Activated naive CD8-positive, alpha-beta T cell (primary cell): ENCODE measurements around the gene SUCLA2.
"Not testable (repeated sequence)": the region's sequence is repeated elsewhere in the genome, so short reads cannot be mapped to it uniquely, and the experiment has no call there.

Source experiments
- H3K27ac Mint-ChIP-seq: one replicate; pipeline ENCODE4 v1.8.0; 2021; ENCODE audit warnings: mixed read lengths
- H3K27me3 Mint-ChIP-seq: one replicate; pipeline ENCODE4 v1.8.0; 2021; ENCODE audit warnings: mixed read lengths
- H3K36me3 Mint-ChIP-seq: one replicate; pipeline ENCODE4 v1.8.0; 2021; ENCODE audit warnings: mixed read lengths
- H3K4me1 Mint-ChIP-seq: one replicate; pipeline ENCODE4 v1.8.0; 2021; ENCODE audit warnings: low read depth, mixed read lengths
- H3K4me3 Mint-ChIP-seq: one replicate; pipeline ENCODE4 v1.8.0; 2021; ENCODE audit warnings: mild to moderate bottlenecking, mixed read lengths
- H3K9me3 Mint-ChIP-seq: one replicate; pipeline ENCODE4 v1.8.0; 2021; ENCODE audit warnings: low read depth, mixed read lengths

Gene SUCLA2

DNA sequence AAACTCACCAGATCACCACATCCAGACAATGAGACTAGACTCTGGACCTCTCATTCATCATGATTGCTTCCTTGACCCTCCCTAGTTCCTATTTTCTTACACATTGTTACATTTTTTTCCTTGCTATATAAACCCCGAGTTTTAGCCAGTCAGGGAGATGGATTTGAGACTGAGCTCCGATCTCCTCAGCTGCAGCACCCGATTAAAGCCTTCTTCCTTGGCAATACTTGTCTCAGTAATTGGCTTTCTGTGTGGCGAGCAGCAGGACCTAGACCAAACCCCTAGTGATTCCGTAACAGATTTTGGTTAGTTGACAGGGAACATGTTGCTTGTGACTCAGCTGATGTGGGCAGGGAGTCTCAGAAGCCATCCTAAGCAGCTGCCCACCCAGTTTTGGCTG lies 44.0 kb downstream of the SUCLA2 start:
- Mint-ChIP-seq H3K4me1 (no peaks in the 10 kb centered on the region), H3K36me3 (peaks cover 73% of the 10 kb centered on the region), H3K4me3 (no peak overlapping the region), H3K27me3 (no peaks in the 10 kb centered on the region), H3K27ac (no peak overlapping the region), H3K9me3 (peaks cover 19% of the 10 kb centered on the region)

- H3K27me3 Mint-ChIP-seq: no peaks in the 10 kb centered on the region
- H3K4me3 Mint-ChIP-seq: no peak overlapping the region
- no peaks in the 10 kb centered on the region for H3K4me1 Mint-ChIP-seq
- H3K36me3 Mint-ChIP-seq: peaks cover 75% of the 10 kb centered on the region
- peaks cover 19% of the 10 kb centered on the region for H3K9me3 Mint-ChIP-seq
- H3K27ac Mint-ChIP-seq: no peak overlapping the region
Observed at GRCh38 chr13:47955836-47956235, 45.2 kb downstream of the SUCLA2 start.

DNA sequence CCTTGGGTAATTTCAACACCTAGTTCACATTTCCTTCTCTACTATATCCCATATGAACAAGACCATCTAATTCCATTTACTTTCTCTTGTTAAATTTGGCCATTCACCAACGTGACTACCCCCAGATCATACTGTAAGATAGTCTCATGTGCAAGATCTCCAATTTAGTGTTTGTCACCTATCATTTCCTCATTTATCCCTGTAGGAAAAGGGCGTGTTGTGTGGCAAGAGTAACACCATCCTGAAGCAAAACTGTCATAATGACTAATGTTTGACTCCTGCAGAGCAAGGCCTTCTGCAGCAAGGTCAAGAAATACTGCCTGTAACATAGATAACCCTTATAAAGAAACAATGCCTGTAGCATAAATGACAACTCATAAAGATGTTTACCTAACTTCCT lies 51.3 kb downstream of the SUCLA2 start:
- Mint-ChIP-seq H3K4me3 (no peak overlapping the region), H3K4me1 (no peaks in the 10 kb centered on the region), H3K27ac (no peak overlapping the region), H3K36me3 (peaks cover 42% of the 10 kb centered on the region), H3K27me3 (no peaks in the 10 kb centered on the region), H3K9me3 (no peaks in the 10 kb centered on the region)

DNA sequence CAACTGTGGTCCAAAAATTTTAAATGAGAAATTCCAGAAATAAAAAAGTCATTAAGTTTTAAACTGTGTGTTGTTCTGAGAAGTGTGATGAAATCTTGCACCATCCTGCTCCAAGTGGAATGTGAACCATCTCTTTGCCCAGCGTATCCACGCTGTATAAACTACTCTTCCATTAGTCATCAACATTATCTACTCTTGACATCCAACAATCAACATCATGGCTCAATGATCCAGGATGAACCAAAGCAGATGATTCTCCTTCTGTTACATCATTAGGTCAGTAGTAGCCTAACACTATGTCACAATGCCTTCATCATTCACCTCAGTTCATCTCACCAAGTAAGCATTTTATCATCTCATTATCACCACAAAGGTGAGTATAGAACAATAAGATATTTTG lies 55.3 kb downstream of the SUCLA2 start:
- H3K27me3 Mint-ChIP-seq: no peaks in the 10 kb centered on the region
- H3K27ac Mint-ChIP-seq: no peak overlapping the region
- H3K4me1 Mint-ChIP-seq: no peaks in the 10 kb centered on the region
- no peak overlapping the region for H3K4me3 Mint-ChIP-seq
- peaks cover 30% of the 10 kb centered on the region for H3K36me3 Mint-ChIP-seq
- H3K9me3 Mint-ChIP-seq: no peaks in the 10 kb centered on the region

- not testable (repeated sequence) for H3K27me3 Mint-ChIP-seq, H3K4me1 Mint-ChIP-seq, H3K27ac Mint-ChIP-seq, H3K4me3 Mint-ChIP-seq, H3K9me3 Mint-ChIP-seq
- peaks cover 29% of the 10 kb centered on the region for H3K36me3 Mint-ChIP-seq
Observed at GRCh38 chr13:47945146-47945545, 55.9 kb downstream of the SUCLA2 start.

DNA sequence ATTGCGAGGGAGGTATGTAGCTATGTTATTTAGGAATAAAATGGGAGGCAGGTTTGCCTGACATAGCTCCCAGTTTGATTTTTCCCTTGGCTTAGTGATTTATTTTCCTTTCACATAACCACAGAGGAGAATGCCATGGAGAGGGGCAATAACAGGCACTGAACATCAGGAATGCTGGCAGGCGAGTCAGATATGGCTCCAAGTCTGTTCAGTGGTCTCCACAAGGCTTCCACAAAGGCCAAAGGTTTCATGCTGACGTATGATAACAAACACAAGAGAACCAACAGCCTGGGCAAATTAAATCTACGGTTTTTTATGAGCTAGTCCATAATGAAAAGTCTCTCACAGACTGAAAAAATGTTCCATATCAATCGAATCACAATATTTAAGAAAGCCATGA lies 66.7 kb downstream of the SUCLA2 start:
- H3K4me3 Mint-ChIP-seq: no peak overlapping the region

DNA sequence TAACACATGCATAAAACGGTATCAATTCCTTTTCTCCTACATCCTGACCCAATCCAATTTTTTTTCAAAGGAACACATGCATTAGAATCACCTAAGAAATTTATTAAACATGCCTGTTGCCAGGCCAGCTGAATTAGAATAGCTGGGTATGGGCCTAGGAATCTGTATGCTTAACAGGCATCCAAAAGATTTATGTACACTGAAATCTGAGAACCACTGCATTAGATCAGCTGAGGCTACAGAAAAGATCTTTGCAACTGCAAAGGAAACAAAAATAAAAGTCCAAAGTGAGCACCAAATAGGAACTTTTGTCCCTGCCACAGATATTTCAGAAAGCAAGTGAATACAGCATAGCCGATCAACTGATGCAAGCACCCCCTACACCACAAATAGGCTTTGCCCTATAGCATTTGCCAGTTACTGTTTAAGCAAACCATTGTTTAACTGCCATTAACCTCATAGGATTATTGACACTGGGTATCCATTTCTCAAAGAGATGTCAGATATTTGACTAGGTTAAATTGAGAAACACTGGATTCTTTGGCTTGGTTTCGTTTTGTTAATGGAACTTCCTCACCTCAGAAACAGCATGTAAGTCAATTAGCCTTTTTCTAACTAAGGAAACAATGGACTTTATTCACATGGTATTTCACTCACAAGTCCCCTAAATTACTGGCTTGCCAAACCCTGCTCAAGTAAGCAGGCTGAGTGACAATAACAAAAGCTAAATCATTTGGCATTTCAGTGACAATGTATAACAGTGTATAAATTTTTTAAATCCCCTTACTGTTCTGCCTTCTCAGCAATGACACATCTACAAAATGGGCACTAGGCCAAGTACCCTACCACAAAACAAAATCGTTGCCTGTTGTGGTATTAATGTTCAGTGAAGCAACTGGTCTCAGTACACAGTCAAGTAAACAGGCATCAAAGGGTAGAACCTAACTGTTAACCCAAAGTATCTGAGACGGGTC lies 67.8 kb downstream of the SUCLA2 start:
- Mint-ChIP-seq H3K9me3 (no peaks in the 10 kb centered on the region), H3K27ac (no peak overlapping the region), H3K36me3 (peaks cover 14% of the 10 kb centered on the region), H3K4me3 (no peak overlapping the region), H3K27me3 (no peaks in the 10 kb centered on the region), H3K4me1 (no peaks in the 10 kb centered on the region)

More for the DNA sequence above, 66.7 kb downstream of the SUCLA2 start:
- H3K27me3 Mint-ChIP-seq: no peaks in the 10 kb centered on the region
- H3K4me1 Mint-ChIP-seq: no peaks in the 10 kb centered on the region
- H3K36me3 Mint-ChIP-seq: peaks cover 21% of the 10 kb centered on the region
- no peaks in the 10 kb centered on the region for H3K9me3 Mint-ChIP-seq
- H3K27ac Mint-ChIP-seq: no peak overlapping the region

DNA sequence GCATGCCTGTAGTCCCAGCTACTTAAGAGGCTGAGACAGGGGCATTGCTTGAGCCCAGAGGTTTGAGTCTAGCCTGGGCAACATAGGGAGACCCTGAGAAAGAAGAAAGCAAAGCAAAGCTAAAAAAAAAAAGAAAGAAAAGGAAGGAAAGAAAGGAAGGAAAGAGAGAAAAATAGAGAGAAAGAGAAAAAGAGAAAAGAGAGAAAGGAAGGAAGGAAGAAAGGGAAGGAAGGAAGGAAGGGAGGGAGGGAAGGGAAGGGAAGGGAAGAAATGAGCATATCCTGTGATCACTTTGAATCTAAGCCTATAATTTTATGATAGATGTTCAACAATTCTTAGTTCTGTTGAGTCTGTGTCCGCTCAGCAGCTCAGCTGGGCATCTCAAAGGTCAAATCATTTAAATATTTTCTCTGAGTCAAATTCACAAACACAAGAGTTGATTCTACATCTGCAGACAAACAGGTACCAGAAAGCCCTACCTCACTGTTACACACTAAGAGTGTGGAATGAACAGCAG lies 70.4 kb downstream of the SUCLA2 start:
- Mint-ChIP-seq H3K4me1 (no peaks in the 10 kb centered on the region), H3K4me3 (no peak overlapping the region), H3K27me3 (no peaks in the 10 kb centered on the region), H3K36me3 (peaks cover 5% of the 10 kb centered on the region), H3K9me3 (no peaks in the 10 kb centered on the region), H3K27ac (no peak overlapping the region)

DNA sequence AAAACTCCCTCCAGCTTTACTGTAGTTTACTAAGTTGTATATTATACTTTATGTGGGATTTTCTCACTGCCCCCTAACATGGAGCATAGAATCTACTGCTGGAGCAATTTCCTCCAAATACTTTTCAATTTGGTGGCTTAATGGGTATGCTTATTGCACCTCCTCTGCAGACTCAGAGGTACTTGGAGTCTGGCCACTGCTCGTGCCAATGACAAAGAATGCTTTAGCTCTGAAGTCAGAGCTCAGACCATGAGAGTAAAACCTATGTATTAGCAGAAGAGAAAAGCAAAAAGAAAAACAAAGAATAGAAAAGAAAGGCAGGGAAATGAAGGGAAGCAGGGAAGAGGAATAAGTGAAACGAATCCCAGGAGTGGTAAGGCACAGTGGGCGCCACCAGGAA lies 71.9 kb downstream of the SUCLA2 start:
- H3K36me3 Mint-ChIP-seq: peaks cover 3% of the 10 kb centered on the region
- no peaks in the 10 kb centered on the region for H3K4me1 Mint-ChIP-seq
- H3K27ac Mint-ChIP-seq: no peak overlapping the region
- no peaks in the 10 kb centered on the region for H3K27me3 Mint-ChIP-seq
- H3K9me3 Mint-ChIP-seq: no peaks in the 10 kb centered on the region
- H3K4me3 Mint-ChIP-seq: no peak overlapping the region

DNA sequence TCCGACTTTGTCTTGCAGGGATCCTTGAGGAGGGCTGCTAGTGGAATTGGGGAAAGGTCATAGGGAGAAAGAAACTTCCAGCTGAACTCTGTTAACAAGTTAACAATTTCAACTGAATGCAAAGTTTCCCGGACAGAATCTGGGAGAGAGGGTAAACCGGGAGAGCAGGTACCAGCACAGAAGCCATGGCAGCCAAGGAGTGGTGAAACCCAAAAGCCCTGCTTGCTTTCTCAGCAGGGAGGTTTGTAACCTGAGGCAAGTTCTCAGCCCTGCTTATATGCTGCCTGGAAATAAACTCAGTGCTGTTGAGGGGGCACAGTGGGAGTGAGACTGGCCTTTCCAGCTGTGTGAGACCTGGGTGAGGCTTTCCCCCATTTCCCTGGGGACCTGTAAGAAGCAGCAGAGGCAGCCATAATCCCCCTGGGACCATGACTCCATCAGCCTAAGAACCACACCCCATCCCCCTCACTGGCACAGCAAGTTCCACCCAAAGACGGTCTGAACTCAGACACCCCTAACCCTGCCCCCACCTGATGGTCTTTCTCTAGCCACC lies 84.0 kb downstream of the SUCLA2 start:
- Mint-ChIP-seq H3K4me1 (no peaks in the 10 kb centered on the region), H3K4me3 (no peak overlapping the region), H3K36me3 (peaks cover 39% of the 10 kb centered on the region), H3K9me3 (peaks cover 17% of the 10 kb centered on the region), H3K27ac (no peak overlapping the region), H3K27me3 (no peaks in the 10 kb centered on the region)

- no peak overlapping the region for H3K4me3 Mint-ChIP-seq
- no peaks in the 10 kb centered on the region for H3K27me3 Mint-ChIP-seq
- H3K36me3 Mint-ChIP-seq: peaks cover 41% of the 10 kb centered on the region
- no peaks in the 10 kb centered on the region for H3K9me3 Mint-ChIP-seq
- no peak overlapping the region for H3K27ac Mint-ChIP-seq
- peaks cover 1% of the 10 kb centered on the region for H3K4me1 Mint-ChIP-seq
Observed at GRCh38 chr13:47908197-47908902, 92.7 kb downstream of the SUCLA2 start.

DNA sequence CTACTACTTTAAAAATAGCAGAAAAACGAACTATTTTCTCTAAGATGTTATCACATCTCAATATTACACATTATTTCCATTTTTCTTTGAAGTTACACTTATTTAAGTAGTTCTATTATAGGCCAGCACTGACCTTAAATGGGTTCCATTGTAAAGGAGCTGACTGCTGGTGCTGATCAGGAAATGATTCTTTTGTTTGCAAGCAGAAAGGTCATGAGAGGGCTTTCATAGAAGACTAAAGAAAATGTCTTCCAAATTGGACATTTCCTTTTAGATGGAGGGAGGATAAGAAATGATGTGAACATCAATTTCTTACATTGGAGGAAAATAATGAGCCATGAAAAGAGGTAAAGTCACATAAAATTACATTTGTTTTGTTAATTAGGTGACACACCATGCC lies 96.2 kb downstream of the SUCLA2 start:
- Mint-ChIP-seq H3K36me3 (peaks cover 31% of the 10 kb centered on the region), H3K4me3 (no peak overlapping the region), H3K27ac (no peak overlapping the region), H3K4me1 (peaks cover 1% of the 10 kb centered on the region), H3K9me3 (no peaks in the 10 kb centered on the region), H3K27me3 (no peaks in the 10 kb centered on the region)

DNA sequence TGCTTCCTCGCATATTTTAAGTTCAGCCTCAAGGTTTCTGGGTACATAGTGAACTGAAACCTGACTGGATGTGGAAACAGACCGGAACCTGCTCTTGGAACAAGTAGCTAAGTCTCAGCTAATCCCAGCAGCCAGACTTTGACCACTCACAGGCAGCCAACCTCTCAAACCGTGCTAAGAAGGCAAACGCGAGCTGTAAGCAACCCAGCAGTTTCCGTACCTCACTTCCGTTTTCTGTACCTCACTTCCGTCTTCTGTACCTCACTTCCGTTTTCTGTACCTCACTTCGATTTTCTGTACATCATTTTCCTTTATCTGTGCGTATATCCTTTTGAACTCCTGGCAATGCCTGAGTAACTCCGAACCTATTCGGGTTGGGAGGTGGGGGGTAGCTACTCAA lies 96.8 kb downstream of the SUCLA2 start:
- H3K36me3 Mint-ChIP-seq: peaks cover 27% of the 10 kb centered on the region
- no peaks in the 10 kb centered on the region for H3K9me3 Mint-ChIP-seq
- no peaks in the 10 kb centered on the region for H3K27me3 Mint-ChIP-seq
- H3K27ac Mint-ChIP-seq: no peak overlapping the region
- peaks cover 1% of the 10 kb centered on the region for H3K4me1 Mint-ChIP-seq
- no peak overlapping the region for H3K4me3 Mint-ChIP-seq

DNA sequence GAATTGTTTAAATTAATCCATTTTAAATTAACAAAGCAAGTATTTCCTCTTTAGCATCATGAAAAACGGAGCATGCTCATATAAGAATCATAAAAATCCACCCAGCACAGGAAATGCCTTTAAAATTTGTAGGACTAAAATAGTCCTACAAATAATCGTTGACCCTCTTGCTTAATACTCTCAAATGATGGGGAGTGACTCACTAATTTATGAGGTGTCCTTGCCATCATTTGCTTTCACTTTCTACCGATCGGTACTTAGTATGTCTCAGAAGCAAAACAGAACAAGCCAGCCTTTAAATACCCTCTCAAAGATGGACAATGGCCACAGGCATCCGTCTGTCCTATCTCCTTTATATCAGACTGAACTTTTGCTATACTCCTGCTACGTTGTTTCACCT lies 97.2 kb downstream of the SUCLA2 start:
- Mint-ChIP-seq H3K36me3 (peaks cover 27% of the 10 kb centered on the region), H3K27ac (no peak overlapping the region), H3K4me1 (peaks cover 1% of the 10 kb centered on the region), H3K27me3 (no peaks in the 10 kb centered on the region), H3K9me3 (no peaks in the 10 kb centered on the region), H3K4me3 (no peak overlapping the region)

DNA sequence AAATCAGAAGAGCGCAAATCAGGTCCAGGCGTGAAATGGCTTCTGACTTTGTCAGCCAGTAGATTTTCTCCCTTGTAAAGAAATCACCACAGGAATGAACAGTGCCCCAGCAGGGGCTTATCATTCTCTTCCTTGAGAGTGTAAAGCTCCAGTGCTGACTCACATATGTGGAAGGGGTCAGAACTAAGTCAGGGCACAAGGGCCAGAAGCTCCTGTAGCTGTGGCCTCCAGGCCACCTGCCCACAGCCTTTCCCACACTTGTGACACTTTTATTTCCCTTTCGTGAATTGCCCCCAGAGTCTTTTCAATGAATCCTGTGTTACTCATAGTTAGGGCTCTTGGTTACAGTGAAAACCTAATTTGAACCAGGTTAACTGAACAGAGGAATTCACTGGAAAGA lies 99.6 kb downstream of the SUCLA2 start:
- no peaks in the 10 kb centered on the region for H3K9me3 Mint-ChIP-seq
- H3K4me1 Mint-ChIP-seq: peaks cover 1% of the 10 kb centered on the region
- no peaks in the 10 kb centered on the region for H3K27me3 Mint-ChIP-seq
- peaks cover 25% of the 10 kb centered on the region for H3K36me3 Mint-ChIP-seq
- H3K27ac Mint-ChIP-seq: no peak overlapping the region
- no peak overlapping the region for H3K4me3 Mint-ChIP-seq
